Common myeloid progenitor, CD34-positive (primary cell): ENCODE data around the gene TTBK2.
A peak's percentile ranks its signal among the peaks of the same experiment; 100 is the strongest.

Source experiments
- CTCF ChIA-PET: fragments of 350-600 bp; sonication (Branson Sonifier 250); formaldehyde crosslinking; loops from one replicate; lab custom pipeline; 2021; ENCODE audit warnings: antibody characterized with exemption; lab: Charles Lee
- POLR2A ChIA-PET: fragments of 350-600 bp; sonication (Branson Sonifier 250); formaldehyde crosslinking; loops from one replicate; lab custom pipeline; 2021; ENCODE audit warnings: antibody characterized with exemption; lab: Charles Lee
- DNase-seq, 3 donors: peaks; one replicate each; pipeline versions ENCODE4 v3.0.0 to v3.0.0-alpha.2; 2013
- H3K27ac ChIP-seq, 2 experiments: 1 replicate in 1 of 2; 2 replicates in 1 of 2; pipeline ENCODE4 v1.7.0; 2013; ENCODE audit warnings: inconsistent platforms in 2 of 2, low read length in 2 of 2, mild to moderate bottlenecking in 2 of 2, low read depth in 1 of 2, moderate library complexity in 1 of 2; ENCODE audit not compliant: severe bottlenecking in 2 of 2, insufficient read depth in 1 of 2, poor library complexity in 1 of 2
- H3K27me3 ChIP-seq, 5 experiments: replicated peaks in 2 of 5; 1 replicate in 3 of 5; 2 replicates in 2 of 5; pipeline versions ENCODE4 v1.6.1 to v1.7.0; 2013; ENCODE audit warnings: low read length in 4 of 5, mild to moderate bottlenecking in 2 of 5, moderate library complexity in 2 of 5, inconsistent platforms in 1 of 5; ENCODE audit not compliant: insufficient read depth in 5 of 5, control insufficient read depth in 4 of 5
- H3K36me3 ChIP-seq, 4 experiments: 1 replicate in 2 of 4; 2 replicates in 2 of 4; pipeline versions ENCODE4 v1.6.1 to v1.7.0; 2013; ENCODE audit warnings: low read length in 3 of 4, control low read depth in 1 of 4, mild to moderate bottlenecking in 1 of 4; ENCODE audit not compliant: control insufficient read depth in 4 of 4, insufficient read depth in 4 of 4
- H3K4me1 ChIP-seq, 4 experiments: 1 replicate in 3 of 4; 2 replicates in 1 of 4; pipeline versions ENCODE4 v1.6.1 to v1.7.1; 2013; ENCODE audit warnings: low read length in 3 of 4, mild to moderate bottlenecking in 3 of 4, control low read depth in 1 of 4, inconsistent platforms in 1 of 4, moderate library complexity in 1 of 4; ENCODE audit not compliant: control insufficient read depth in 4 of 4, insufficient read depth in 4 of 4; ENCODE audit errors: control extremely low read depth in 1 of 4
- H3K4me3 ChIP-seq, 7 experiments: 1 replicate in 4 of 7; 2 replicates in 3 of 7; pipeline versions ENCODE4 v1.5.1 to v1.7.0; 2013; ENCODE audit warnings: mild to moderate bottlenecking in 7 of 7, low read length in 6 of 7, moderate library complexity in 6 of 7, inconsistent platforms in 2 of 7, low read depth in 2 of 7, control low read depth in 1 of 7; ENCODE audit not compliant: insufficient read depth in 4 of 7, control insufficient read depth in 1 of 7; ENCODE audit errors: extremely low read depth in 1 of 7
- H3K9me3 ChIP-seq, 5 experiments: 1 replicate in 4 of 5; 2 replicates in 1 of 5; pipeline versions ENCODE4 v1.6.1 to v1.7.1; 2013; ENCODE audit warnings: low read length in 4 of 5, mild to moderate bottlenecking in 2 of 5, inconsistent platforms in 1 of 5, low read depth in 1 of 5, moderate library complexity in 1 of 5; ENCODE audit not compliant: control insufficient read depth in 4 of 5, insufficient read depth in 2 of 5; ENCODE audit errors: control extremely low read depth in 1 of 5
- WGBS: methylation state at CpG from one replicate; pipeline ENCODE4 v1.1.5; 2013; ENCODE audit not compliant: insufficient coverage; 5-methylcytosine and 5-hydroxymethylcytosine counted together

The TTBK2 gene

DNA sequence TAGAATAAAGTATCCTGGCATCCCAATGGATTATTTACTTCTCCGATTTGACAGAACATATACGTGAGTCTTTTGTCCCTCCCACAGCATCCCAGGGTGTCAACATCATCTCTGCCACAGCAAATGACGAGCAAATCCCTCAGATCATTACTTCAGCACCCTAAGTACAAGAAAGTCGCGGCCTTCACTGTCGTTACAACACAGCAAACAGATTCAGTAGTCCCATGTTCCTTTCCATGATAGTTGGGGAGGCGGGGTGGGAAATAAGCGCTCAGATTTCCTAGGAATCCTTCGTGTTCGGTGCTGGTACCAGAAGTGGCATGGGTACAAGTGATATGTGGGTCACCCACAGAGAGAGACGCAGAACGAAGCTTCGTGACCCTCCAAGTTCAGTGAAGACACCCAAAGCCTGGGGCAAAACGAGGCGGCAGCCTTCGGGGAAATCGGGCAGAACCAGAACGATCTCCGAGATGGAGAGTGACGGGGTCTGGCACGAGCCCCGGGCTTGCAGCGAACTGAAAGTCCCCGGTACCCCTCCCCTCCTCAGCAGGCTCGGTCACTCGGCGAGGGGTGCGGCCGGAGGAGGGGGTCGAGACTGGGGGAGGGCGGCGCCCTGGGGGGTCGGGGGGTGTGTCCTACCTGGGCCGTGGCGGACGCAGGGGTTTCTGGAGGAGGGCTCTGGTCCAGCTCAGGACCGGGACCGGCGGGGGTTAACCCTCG lies 619 bp downstream of the TTBK2 start:
- no peaks in the 10 kb centered on the region for H3K9me3 ChIP-seq
- DNase-seq = peak; percentile 26 to 78 (median 69)
- H3K4me1 ChIP-seq = peaks cover 6 to 42% (median 28%) of the 10 kb centered on the region in 4 experiments
- H3K27me3 ChIP-seq = no peaks in the 10 kb centered on the region
- H3K36me3 ChIP-seq = no peaks in the 10 kb centered on the region
- 1% methylated on average over 17 of the region's 40 CpGs for WGBS
- peak overlapping the region; percentile 35 to 80 for H3K27ac ChIP-seq
- H3K4me3 ChIP-seq = peak overlapping the region; percentile 64 to 97 (median 81)
- ChIA-PET CTCF (no interaction called here), POLR2A (no interaction called here)

DNA sequence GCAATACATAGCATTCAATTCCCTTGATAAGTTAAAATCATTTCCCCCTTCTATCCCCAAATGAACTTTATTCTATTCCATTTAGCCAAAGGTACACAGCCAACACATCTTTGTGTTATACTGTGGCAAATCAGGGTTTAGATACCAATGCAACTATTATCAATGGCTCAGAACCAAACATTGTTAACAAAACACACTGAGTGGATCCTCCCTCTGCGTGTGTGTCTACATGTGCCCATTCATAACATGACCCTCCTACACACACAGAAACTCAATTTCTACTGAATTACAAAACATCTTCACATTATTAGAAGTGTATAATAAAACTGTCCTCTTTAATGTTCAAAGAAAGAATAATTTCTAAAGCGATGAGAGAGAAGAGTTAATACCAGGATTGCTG lies 1.3 kb downstream of the TTBK2 start:
- ChIA-PET CTCF (no interaction called here), POLR2A (no interaction called here)
- H3K9me3 ChIP-seq = no peaks in the 10 kb centered on the region
- peak overlapping the region in 6 of 7 experiments; percentile 76 to 97 (median 86) for H3K4me3 ChIP-seq
- no CpG with 5 or more reads among the region's 2 CpGs for WGBS
- no peaks in the 10 kb centered on the region for H3K36me3 ChIP-seq
- H3K27me3 ChIP-seq = no peaks in the 10 kb centered on the region
- peaks cover 9 to 45% (median 29%) of the 10 kb centered on the region in 4 experiments for H3K4me1 ChIP-seq
- H3K27ac ChIP-seq = peak overlapping the region; percentile 35 to 80
- DNase-seq = no peak

DNA sequence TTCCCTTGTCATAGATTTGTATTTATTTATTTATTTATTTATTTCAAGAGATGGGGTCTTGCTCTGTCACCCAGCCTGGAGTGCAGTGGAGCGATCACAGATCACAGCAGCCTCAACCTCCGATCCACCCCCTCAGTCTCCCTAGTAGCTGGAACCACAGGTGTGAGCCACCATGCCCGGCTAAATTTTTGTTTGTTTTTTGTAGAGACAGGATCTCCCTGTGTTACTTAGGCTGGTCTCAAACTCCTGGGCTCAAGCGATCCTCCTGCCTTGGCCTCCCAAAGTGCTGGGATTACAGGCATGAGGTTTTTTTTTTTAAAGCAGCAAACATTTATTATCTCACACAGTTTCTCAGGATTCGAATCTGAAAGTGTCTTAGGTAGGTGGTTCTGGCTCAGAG lies 2.5 kb downstream of the TTBK2 start:
- Histone ChIP-seq H3K9me3 (no peaks in the 10 kb centered on the region), H3K4me3 (peak overlapping the region in 1 of 7 experiments; percentile 81), H3K27ac (no peak overlapping the region), H3K27me3 (no peaks in the 10 kb centered on the region), H3K36me3 (no peaks in the 10 kb centered on the region), H3K4me1 (peaks cover 9 to 45% (median 30%) of the 10 kb centered on the region in 4 experiments)
- 100% methylated on average over 2 of the region's 5 CpGs for WGBS
- CTCF ChIA-PET = interaction anchor here (0.6 to 1.4 kb wide), 2 partner anchors 8 to 250 kb away, joined by 3 to 7 read pairs; no protein-coding TSS in a partner anchor
- POLR2A ChIA-PET = no interaction called here
- DNase-seq = no peak

DNA sequence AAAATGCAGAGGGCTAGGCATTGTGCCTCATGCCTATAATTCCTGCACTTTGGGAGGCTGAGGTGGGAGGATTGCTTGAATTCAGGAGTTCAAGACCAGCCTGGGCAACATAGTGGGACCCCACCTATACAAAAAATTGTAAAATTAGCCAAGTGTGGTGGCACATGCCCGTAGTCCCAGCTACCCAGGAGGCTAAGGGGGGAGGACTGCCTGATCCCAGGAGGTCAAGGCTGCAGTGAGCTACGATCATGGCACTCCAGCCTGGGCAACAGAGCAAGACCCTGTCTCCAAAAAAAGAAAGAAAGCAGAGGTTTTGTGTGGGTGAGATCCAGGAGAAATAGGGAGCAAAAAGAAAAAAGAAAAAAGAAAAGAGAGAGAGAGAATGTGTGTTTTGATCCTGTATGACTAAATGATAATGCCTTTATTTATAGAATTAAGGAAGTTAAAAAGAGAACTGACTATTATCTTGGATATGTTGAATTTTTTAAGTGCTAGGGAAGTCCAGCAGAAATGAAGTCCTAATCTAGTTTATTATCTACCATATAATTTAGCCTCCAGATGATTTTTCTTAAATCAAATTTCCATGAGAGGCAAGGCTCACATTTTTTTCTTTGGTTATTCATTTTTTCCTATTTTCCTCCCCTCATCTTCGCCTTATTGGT lies 4.8 kb downstream of the TTBK2 start:
- Histone ChIP-seq H3K9me3 (no peaks in the 10 kb centered on the region), H3K36me3 (no peaks in the 10 kb centered on the region), H3K27ac (peak overlapping the region in 1 of 2 experiments; percentile 56), H3K27me3 (no peaks in the 10 kb centered on the region), H3K4me1 (peaks cover 9 to 39% (median 24%) of the 10 kb centered on the region in 4 experiments), H3K4me3 (peak overlapping the region in 2 of 7 experiments; percentile 43 to 71)
- peak in 2 of 3 donors; percentile 20 to 26 for DNase-seq
- ChIA-PET POLR2A (no interaction called here), CTCF (interaction anchor here (0.5 to 1.0 kb wide), 2 partner anchors 17 to 45 kb away, joined by 3 read pairs; no protein-coding TSS in a partner anchor)
- WGBS = 100% methylated on average over 1 of the region's 3 CpGs

DNA sequence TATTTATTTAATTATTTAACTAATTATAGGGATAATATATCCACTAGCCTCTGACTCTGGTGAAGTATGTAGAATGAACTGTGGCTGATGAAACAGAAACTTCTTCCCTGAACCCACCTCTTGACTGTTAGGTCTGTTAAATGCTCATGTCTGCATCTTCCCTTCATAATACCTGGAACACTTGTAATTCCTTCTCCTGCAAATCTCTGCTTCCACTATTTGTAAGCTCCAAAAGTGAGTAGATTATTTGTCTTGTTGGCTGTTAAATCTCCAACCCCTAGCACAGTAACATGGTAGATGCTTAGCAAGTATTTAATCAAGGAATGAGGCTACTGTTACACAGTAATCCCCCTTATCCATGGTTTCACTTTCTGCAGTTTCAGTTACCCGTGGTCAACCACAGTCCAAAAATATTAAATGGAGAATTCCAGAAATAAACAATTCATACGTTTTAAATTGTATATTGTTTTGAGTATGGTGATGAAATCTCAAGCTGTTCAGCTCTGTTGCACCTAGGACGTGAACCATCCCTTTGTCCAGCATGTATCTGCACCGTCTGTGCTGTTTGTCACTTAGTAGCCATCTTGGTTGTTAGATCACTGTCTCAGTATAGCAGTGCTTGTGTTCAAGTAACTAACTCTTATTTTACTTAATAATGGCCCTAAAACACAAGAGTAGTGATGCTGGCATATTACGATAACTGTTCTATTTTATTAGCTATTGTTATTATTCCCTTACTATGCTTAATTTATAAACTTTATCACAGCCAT lies 5.7 kb downstream of the TTBK2 start:
- ChIA-PET CTCF (interaction anchor here (0.5 to 1.3 kb wide), 7 partner anchors 8 to 44 kb away, joined by 3 to 6 read pairs (median 3); no protein-coding TSS in a partner anchor), POLR2A (no interaction called here)

DNA sequence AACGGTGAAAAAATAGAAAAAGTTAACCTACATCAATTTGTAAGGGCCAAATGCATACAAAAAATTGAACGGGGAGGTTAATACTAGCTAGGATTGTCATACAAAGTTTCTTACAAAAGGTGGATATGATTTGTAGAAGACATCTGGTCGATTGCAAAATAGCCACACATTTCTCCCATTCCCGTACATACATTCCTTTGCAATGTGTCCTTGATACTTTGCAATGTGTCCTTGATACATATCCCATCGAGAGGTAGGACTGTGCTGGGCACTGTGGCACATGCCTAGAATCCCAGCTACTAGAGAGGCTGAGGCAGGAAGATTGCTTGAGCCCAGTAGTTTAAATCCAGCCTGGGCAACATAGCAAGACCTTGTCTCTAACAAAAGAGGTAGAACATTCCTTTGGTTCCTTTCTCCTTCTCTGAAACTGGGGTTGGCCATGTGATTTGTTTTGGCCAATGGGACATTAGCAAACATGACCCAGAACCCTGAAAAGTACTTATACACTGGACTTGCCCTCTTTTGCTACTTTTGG lies 9.5 kb downstream of the TTBK2 start:
- Histone ChIP-seq H3K4me3 (no peak overlapping the region), H3K36me3 (no peaks in the 10 kb centered on the region), H3K27ac (no peak overlapping the region), H3K27me3 (no peaks in the 10 kb centered on the region), H3K4me1 (peaks cover 0 to 13% (median 6%) of the 10 kb centered on the region in 4 experiments), H3K9me3 (no peaks in the 10 kb centered on the region)
- POLR2A ChIA-PET = no interaction called here
- CTCF ChIA-PET = interaction anchor here (1.1 kb wide), 2 partner anchors 15 to 23 kb away, joined by 3 to 5 read pairs; no protein-coding TSS in a partner anchor
- DNase-seq = no peak
- 100% methylated on average over 2 of the region's 5 CpGs for WGBS

More for the DNA sequence above, 5.7 kb downstream of the TTBK2 start:
- 17% methylated on average over 2 of the region's 5 CpGs for WGBS
- Histone ChIP-seq H3K36me3 (no peaks in the 10 kb centered on the region), H3K27ac (peak overlapping the region; percentile 40 to 56), H3K4me1 (peaks cover 9 to 38% (median 23%) of the 10 kb centered on the region in 4 experiments), H3K4me3 (peak overlapping the region in 6 of 7 experiments; percentile 2 to 71 (median 44)), H3K9me3 (no peaks in the 10 kb centered on the region), H3K27me3 (no peaks in the 10 kb centered on the region)
- peak in 2 of 3 donors; percentile 47 to 55 for DNase-seq
